GM23248 (cell line): Measurements from ENCODE around the gene KRTAP12-2. TPM values are rescaled to one million over a fixed set of nuclear protein-coding genes. Genes with fewer than 3 reads are reported as not detected.

Experiments used
- DNase-seq: peaks from one replicate; pipeline ENCODE4 v3.0.0-alpha.2; 2015
- H2AFZ ChIP-seq: fragments of 200-600 bp; sonication (generic); 2 replicates; pipeline ENCODE4 v1.6.1; 2016; ENCODE audit warnings: antibody characterized with exemption
- H3F3A ChIP-seq: fragments of 200-600 bp; sonication (generic); 2 replicates; pipeline ENCODE4 v1.6.1; 2016; ENCODE audit warnings: mild to moderate bottlenecking, antibody characterized with exemption, mixed run types; ENCODE audit not compliant: insufficient read depth
- H3K27ac ChIP-seq: fragments of 200-600 bp; sonication (generic); 2 replicates; pipeline ENCODE4 v1.5.1; 2016; ENCODE audit warnings: mild to moderate bottlenecking
- H3K27me3 ChIP-seq: fragments of 200-600 bp; sonication (generic); replicated peaks from 2 replicates; pipeline ENCODE4 v1.6.1; 2016; ENCODE audit warnings: mild to moderate bottlenecking; ENCODE audit not compliant: insufficient read depth
- H3K36me3 ChIP-seq: fragments of 200-600 bp; sonication (generic); 2 replicates; pipeline ENCODE4 v1.6.1; 2016; ENCODE audit warnings: low read depth, mild to moderate bottlenecking
- H3K4me1 ChIP-seq: fragments of 200-600 bp; sonication (generic); 2 replicates; pipeline ENCODE4 v1.6.1; 2016; ENCODE audit warnings: mild to moderate bottlenecking; ENCODE audit not compliant: insufficient read depth
- H3K4me2 ChIP-seq: fragments of 200-600 bp; sonication (generic); one replicate; pipeline ENCODE4 v1.6.1; 2016; ENCODE audit warnings: mild to moderate bottlenecking; ENCODE audit not compliant: unreplicated experiment
- H3K4me3 ChIP-seq: fragments of 200-600 bp; sonication (generic); 2 replicates; pipeline ENCODE4 v1.5.1; 2016; ENCODE audit warnings: mild to moderate bottlenecking
- H3K79me2 ChIP-seq: fragments of 200-600 bp; sonication (generic); 2 replicates; pipeline ENCODE4 v1.6.1; 2016; ENCODE audit warnings: mild to moderate bottlenecking; ENCODE audit not compliant: insufficient read depth
- H3K9ac ChIP-seq: fragments of 200-600 bp; sonication (generic); 2 replicates; pipeline ENCODE4 v1.6.1; 2016; ENCODE audit warnings: mild to moderate bottlenecking
- H3K9me2 ChIP-seq: fragments of 200-600 bp; sonication (generic); 2 replicates; pipeline ENCODE4 v1.6.1; 2016; ENCODE audit warnings: mixed run types, mild to moderate bottlenecking, moderate library complexity; ENCODE audit not compliant: insufficient read depth
- H3K9me3 ChIP-seq: fragments of 200-600 bp; sonication (generic); one replicate; pipeline ENCODE4 v1.6.1; 2017; ENCODE audit warnings: low read depth
- H4K20me1 ChIP-seq: fragments of 200-600 bp; sonication (generic); 2 replicates; pipeline ENCODE4 v1.6.0; 2016; ENCODE audit not compliant: insufficient read depth
- EZH2 ChIP-seq: fragments of 200-600 bp; sonication (generic); IDR thresholded peaks from 2 replicates; pipeline ENCODE4 v1.6.1; 2018; ENCODE audit warnings: antibody characterized with exemption, mild to moderate bottlenecking; ENCODE audit not compliant: insufficient read depth, poor library complexity, severe bottlenecking
- EZH2phosphoT487 ChIP-seq: fragments of 200-600 bp; sonication (generic); IDR thresholded peaks from 2 replicates; pipeline ENCODE4 v1.6.1; 2018; ENCODE audit warnings: antibody characterized with exemption, moderate library complexity, mild to moderate bottlenecking, low read depth; ENCODE audit not compliant: insufficient read depth
- WGBS, 2 experiments: methylation state at CpG; one replicate each; pipeline ENCODE4 v1.1.6; 2015 to 2017; ENCODE audit warnings: low lambda C conversion rate in 2 of 2, low coverage in 1 of 2; ENCODE audit errors: missing lambda C conversion rate in 2 of 2; 5-methylcytosine and 5-hydroxymethylcytosine counted together
- in situ Hi-C: fragments of 300-500 bp; cut with MboI; formaldehyde crosslinking; loops from 2 replicates; pipeline ENCODE4 v1.15.0; 2020
- polyA plus RNA-seq: library from polyadenylated mRNA; unstranded; fragments of >200 nt; fragmentation: Nextera tagmentation; extraction: Ambion mirVana; gene quantifications from 2 replicates; pipeline ENCODE4 v1.2.1, GENCODE V29; 2016
- small RNA-seq: library from RNA; depleted of rRNA; stranded (forward); fragments of <200 nt; gene quantifications from one replicate; pipeline ENCODE3, GENCODE V24; 2014; ENCODE audit warnings: low read depth, low replicate concordance
- total RNA-seq: library from RNA; depleted of rRNA; stranded (reverse); fragments of >200 nt; shearing (Covaris generic); gene quantifications from 2 replicates; pipeline ENCODE4 v1.2.3, GENCODE V29; 2014; rRNA removed

KRTAP12-2 gene
- total and polyA plus RNA-seq, 2 experiments from 2014 or later = not detected

- peak; percentile 38 for DNase-seq
- H3K9ac ChIP-seq = no peak overlapping the region
- H3K36me3 ChIP-seq = no peaks in the 10 kb centered on the region
These were observed 48.2 kb downstream of the KRTAP12-2 start for GRCh38 chr21:44618504-44618903.

GRCh38 chr21:44617071-44617501 is 49.6 kb downstream of the KRTAP12-2 start:
- H3K4me1 ChIP-seq = no peaks in the 10 kb centered on the region
- TF ChIP-seq EZH2 (no peak), EZH2phosphoT487 (no peak)
- in situ Hi-C loops = no loop called here
- no peaks in the 10 kb centered on the region for H3K9me3 ChIP-seq
- H3F3A ChIP-seq = no peaks in the 10 kb centered on the region
- H4K20me1 ChIP-seq = no peaks in the 10 kb centered on the region
- WGBS, 2 experiments = 9 to 11% methylated on average over 8 of the region's 8 CpGs
- no peak overlapping the region for H2AFZ ChIP-seq
- no peaks in the 10 kb centered on the region for H3K36me3 ChIP-seq
- H3K79me2 ChIP-seq = no peaks in the 10 kb centered on the region
- no peak for DNase-seq
- no peak overlapping the region for H3K9ac ChIP-seq
- no peak overlapping the region for H3K27ac ChIP-seq
- no peak overlapping the region for H3K4me3 ChIP-seq
- no peaks in the 10 kb centered on the region for H3K9me2 ChIP-seq
- no peaks in the 10 kb centered on the region; the same call in 1 of the 2 replicates for H3K27me3 ChIP-seq
- H3K4me2 ChIP-seq = no peak overlapping the region

More at GRCh38 chr21:44618504-44618903, 48.2 kb downstream of the KRTAP12-2 start:
- no peaks in the 10 kb centered on the region for H3F3A ChIP-seq
- H3K27me3 ChIP-seq = no peaks in the 10 kb centered on the region; the same call in 1 of the 2 replicates
- no peak overlapping the region for H3K4me3 ChIP-seq
- no peak overlapping the region for H2AFZ ChIP-seq
- in situ Hi-C loops = no loop called here
- H3K4me2 ChIP-seq = no peak overlapping the region
- H3K79me2 ChIP-seq = no peaks in the 10 kb centered on the region
- H3K9me2 ChIP-seq = no peaks in the 10 kb centered on the region
- H3K27ac ChIP-seq = no peak overlapping the region
- WGBS, 2 experiments = 3 to 6% methylated on average over 4 of the region's 4 CpGs
- H4K20me1 ChIP-seq = no peaks in the 10 kb centered on the region
- H3K9me3 ChIP-seq = no peaks in the 10 kb centered on the region
- TF ChIP-seq EZH2phosphoT487 (no peak), EZH2 (no peak)
- H3K4me1 ChIP-seq = no peaks in the 10 kb centered on the region

GRCh38 chr21:44616591-44616926 is 50.2 kb downstream of the KRTAP12-2 start:
- Histone ChIP-seq H3K9ac (no peak overlapping the region), H3K27ac (no peak overlapping the region), H2AFZ (no peak overlapping the region), H3K36me3 (no peaks in the 10 kb centered on the region), H4K20me1 (no peaks in the 10 kb centered on the region), H3K27me3 (no peaks in the 10 kb centered on the region; the same call in 1 of the 2 replicates), H3F3A (no peaks in the 10 kb centered on the region), H3K9me2 (no peaks in the 10 kb centered on the region), H3K9me3 (no peaks in the 10 kb centered on the region), H3K79me2 (no peaks in the 10 kb centered on the region), H3K4me1 (no peaks in the 10 kb centered on the region), H3K4me3 (no peak overlapping the region), H3K4me2 (no peak overlapping the region)
- DNase-seq = no peak
- TF ChIP-seq EZH2 (no peak), EZH2phosphoT487 (no peak)
- WGBS, 2 experiments = 50 to 55% methylated on average over 16 of the region's 16 CpGs
- in situ Hi-C loops = no loop called here

Small RNA genes within 50 kb of the gene (small RNA-seq; reads per million reads assigned to genes)
- not detected for gene KRTAP12-6P

Other genes starting within 250 kb of the KRTAP12-2 start
- 0.32 and 0.38 TPM in 2 replicates for gene LRRC3, start 211.4 kb downstream of the KRTAP12-2 start, total RNA-seq
- 0.28 and 0.29 TPM in 2 replicates for gene LRRC3, start 211.4 kb downstream of the KRTAP12-2 start, polyA plus RNA-seq
- not detected in 2 replicates for gene KRTAP10-1, start 126.7 kb downstream of the KRTAP12-2 start, total RNA-seq
- not detected in 2 replicates for gene KRTAP10-1, start 126.7 kb downstream of the KRTAP12-2 start, polyA plus RNA-seq
- not detected in 2 replicates for gene KRTAP10-2, start 115.4 kb downstream of the KRTAP12-2 start, total RNA-seq
- not detected in 2 replicates for gene KRTAP10-2, start 115.4 kb downstream of the KRTAP12-2 start, polyA plus RNA-seq
- gene KRTAP10-3, start 108.1 kb downstream of the KRTAP12-2 start, total RNA-seq = not detected in 2 replicates
- gene KRTAP10-3, start 108.1 kb downstream of the KRTAP12-2 start, polyA plus RNA-seq = not detected in 2 replicates
- gene KRTAP10-4, start 93.2 kb downstream of the KRTAP12-2 start, total RNA-seq = not detected in 2 replicates
- gene KRTAP10-4, start 93.2 kb downstream of the KRTAP12-2 start, polyA plus RNA-seq = not detected in 2 replicates
- gene KRTAP10-5, start 86.3 kb downstream of the KRTAP12-2 start, total RNA-seq = not detected in 2 replicates
- gene KRTAP10-5, start 86.3 kb downstream of the KRTAP12-2 start, polyA plus RNA-seq = not detected in 2 replicates
- not detected in 2 replicates for gene KRTAP10-6, start 74.4 kb downstream of the KRTAP12-2 start, total RNA-seq
- not detected in 2 replicates for gene KRTAP10-6, start 74.4 kb downstream of the KRTAP12-2 start, polyA plus RNA-seq
- not detected in 2 replicates for gene KRTAP10-7, start 66.3 kb downstream of the KRTAP12-2 start, total RNA-seq
- not detected in 2 replicates for gene KRTAP10-7, start 66.3 kb downstream of the KRTAP12-2 start, polyA plus RNA-seq
- gene KRTAP10-8, start 54.8 kb downstream of the KRTAP12-2 start, total RNA-seq = not detected in 2 replicates
- gene KRTAP10-8, start 54.8 kb downstream of the KRTAP12-2 start, polyA plus RNA-seq = not detected in 2 replicates
- not detected in 2 replicates for gene KRTAP10-9, start 39.8 kb downstream of the KRTAP12-2 start, total RNA-seq
- not detected in 2 replicates for gene KRTAP10-9, start 39.8 kb downstream of the KRTAP12-2 start, polyA plus RNA-seq
- gene KRTAP10-10, start 29.6 kb downstream of the KRTAP12-2 start, total RNA-seq = not detected in 2 replicates
- not detected in 2 replicates for gene KRTAP10-10, start 29.6 kb downstream of the KRTAP12-2 start, polyA plus RNA-seq
- not detected in 2 replicates for gene KRTAP10-11, start 20.5 kb downstream of the KRTAP12-2 start, total RNA-seq
- not detected in 2 replicates for gene KRTAP10-11, start 20.5 kb downstream of the KRTAP12-2 start, polyA plus RNA-seq
- gene KRTAP12-4, start 12.3 kb downstream of the KRTAP12-2 start, total RNA-seq = not detected in 2 replicates
- gene KRTAP12-4, start 12.3 kb downstream of the KRTAP12-2 start, polyA plus RNA-seq = not detected in 2 replicates
- not detected in 2 replicates for gene KRTAP12-3, start 9.0 kb downstream of the KRTAP12-2 start, total RNA-seq
- not detected in 2 replicates for gene KRTAP12-3, start 9.0 kb downstream of the KRTAP12-2 start, polyA plus RNA-seq
- gene KRTAP12-1, start 15.2 kb upstream of the KRTAP12-2 start, total RNA-seq = not detected in 2 replicates
- not detected in 2 replicates for gene KRTAP12-1, start 15.2 kb upstream of the KRTAP12-2 start, polyA plus RNA-seq
- gene KRTAP10-12, start 30.2 kb upstream of the KRTAP12-2 start, total RNA-seq = not detected in 2 replicates
- gene KRTAP10-12, start 30.2 kb upstream of the KRTAP12-2 start, polyA plus RNA-seq = not detected in 2 replicates
- not detected in 2 replicates for gene TSPEAR, start 44.6 kb upstream of the KRTAP12-2 start, total RNA-seq
- gene TSPEAR, start 44.6 kb upstream of the KRTAP12-2 start, polyA plus RNA-seq = not detected in 2 replicates
- 39.1 and 48.6 TPM in 2 replicates for gene UBE2G2, start 134.9 kb upstream of the KRTAP12-2 start, total RNA-seq
- gene UBE2G2, start 134.9 kb upstream of the KRTAP12-2 start, polyA plus RNA-seq = 62.3 and 64.4 TPM in 2 replicates
- gene SUMO3, start 151.1 kb upstream of the KRTAP12-2 start, total RNA-seq = 97.3 and 110 TPM in 2 replicates
- 178 TPM in 2 replicates for gene SUMO3, start 151.1 kb upstream of the KRTAP12-2 start, polyA plus RNA-seq
- gene PTTG1IP, start 206.8 kb upstream of the KRTAP12-2 start, total RNA-seq = 680 and 814 TPM in 2 replicates
- gene PTTG1IP, start 206.8 kb upstream of the KRTAP12-2 start, polyA plus RNA-seq = 676 and 703 TPM in 2 replicates